Liver (tissue), 3 donors: Measurements from ENCODE around the gene EDC3.
"Not testable (repeated sequence)": the region's sequence is repeated elsewhere in the genome, so short reads cannot be mapped to it uniquely, and the experiment has no call there.

Experiments used
- ATF3 ChIP-seq: IDR thresholded peaks from 2 replicates; pipeline ENCODE4 v1.6.1; 2016; ENCODE audit warnings: antibody characterized with exemption
- CTCF ChIP-seq: fragments of 150-350 bp; IDR thresholded peaks from 2 replicates; pipeline ENCODE4 v1.5.1; 2017; ENCODE audit warnings: improper control_type of control experiment, low read depth, low read length; ENCODE audit not compliant: missing input control
- GABPA ChIP-seq, 2 donors: IDR thresholded peaks in 1 of 2; conservative IDR thresholded peaks in 1 of 2; 2 replicates each; pipeline ENCODE4 v1.6.1; 2016; ENCODE audit warnings: antibody characterized with exemption in 2 of 2, mild to moderate bottlenecking in 1 of 2, moderate library complexity in 1 of 2
- JUND ChIP-seq, 2 donors: IDR thresholded peaks; 2 replicates each; pipeline ENCODE4 v1.6.1; 2016; ENCODE audit warnings: antibody characterized with exemption in 2 of 2
- MAX ChIP-seq: IDR thresholded peaks from 2 replicates; pipeline ENCODE4 v1.6.1; 2016; ENCODE audit warnings: antibody characterized with exemption
- RAD21 ChIP-seq, 2 donors: IDR thresholded peaks; 2 replicates each; pipeline ENCODE4 v1.6.1; 2016; ENCODE audit warnings: antibody characterized with exemption in 2 of 2, mild to moderate bottlenecking in 2 of 2
- REST ChIP-seq: IDR thresholded peaks from 2 replicates; pipeline ENCODE4 v1.6.1; 2016; ENCODE audit warnings: antibody characterized with exemption, mild to moderate bottlenecking
- SP1 ChIP-seq: IDR thresholded peaks from 2 replicates; pipeline ENCODE4 v1.6.1; 2018; ENCODE audit warnings: antibody characterized with exemption, mild to moderate bottlenecking
- YY1 ChIP-seq: IDR thresholded peaks from 2 replicates; pipeline ENCODE4 v1.6.1; 2016; ENCODE audit warnings: antibody characterized with exemption, mild to moderate bottlenecking
- ZBTB33 ChIP-seq: IDR thresholded peaks from 2 replicates; pipeline ENCODE4 v1.6.1; 2016; ENCODE audit warnings: antibody characterized with exemption
- donor health status: healthy.
- donor health status: healthy.

GRCh38 chr15:74629696-74630095 lies 66.1 kb downstream of the EDC3 start:
- TF ChIP-seq REST; SP1; CTCF; ATF3; RAD21 (IDR thresholded peaks at IDR 0.05); GABPA (IDR thresholded peaks at IDR 0.05 in 1 of 2, conservative IDR thresholded peaks at IDR 0.05 in 1 of 2); MAX; JUND (IDR thresholded peaks at IDR 0.05); YY1; ZBTB33: not testable (repeated sequence)
